H1 (cell line): ENCODE results near the gene CLDN9. TPM values are rescaled to one million over a fixed set of nuclear protein-coding genes. Genes with fewer than 3 reads are reported as not detected.

Source experiments
- CTCF ChIA-PET: fragments of 300-600 bp; sonication (Branson Sonifier 250); formaldehyde crosslinking; loops from one replicate; lab custom pipeline; 2021; ENCODE audit not compliant: partially characterized antibody; lab: Charles Lee
- POLR2A ChIA-PET: fragments of 300-600 bp; sonication (Branson Sonifier 250); formaldehyde crosslinking; loops from one replicate; lab custom pipeline; 2021; ENCODE audit warnings: inconsistent platforms; ENCODE audit not compliant: partially characterized antibody; lab: Charles Lee
- DNase-seq, 2 experiments: peaks; one replicate each; pipeline versions ENCODE4 v3.0.0 to v3.0.0-alpha.2; 2010 to 2022; ENCODE audit warnings: low spot score in 2 of 2, low read depth in 1 of 2, mixed read lengths in 1 of 2
- FAIRE-seq: peaks from 2 replicates; lab custom pipeline; 2011; peaks lifted over from hg19 to GRCh38; lab: Jason Lieb, UNC
- H2AFZ ChIP-seq: 2 replicates; pipeline ENCODE4 v1.8.1; 2012; ENCODE audit warnings: low read length, inconsistent platforms
- H2AK5ac ChIP-seq: 2 replicates; pipeline ENCODE4 v1.6.1; 2013; ENCODE audit warnings: low read depth, low read length
- H2BK120ac ChIP-seq: replicated peaks from 2 replicates; pipeline ENCODE3; 2013; ENCODE audit warnings: low read depth, low read length, inconsistent platforms
- H2BK12ac ChIP-seq: 2 replicates; pipeline ENCODE4 v1.6.1; 2013; ENCODE audit warnings: low read depth, low read length
- H2BK15ac ChIP-seq: 2 replicates; pipeline ENCODE4 v1.6.1; 2013; ENCODE audit warnings: low read length
- H2BK20ac ChIP-seq: 2 replicates; pipeline ENCODE4 v1.6.1; 2013; ENCODE audit warnings: low read length
- H2BK5ac ChIP-seq: 2 replicates; pipeline ENCODE4 v1.6.1; 2013; ENCODE audit warnings: low read depth, low read length
- H3K14ac ChIP-seq: 2 replicates; pipeline ENCODE4 v1.6.1; 2013; ENCODE audit warnings: inconsistent platforms; ENCODE audit not compliant: insufficient read length
- H3K18ac ChIP-seq: 2 replicates; pipeline ENCODE4 v1.6.1; 2013; ENCODE audit warnings: low read length; ENCODE audit errors: extremely low read depth
- H3K23ac ChIP-seq: 2 replicates; pipeline ENCODE4 v1.6.1; 2013; ENCODE audit warnings: inconsistent platforms; ENCODE audit not compliant: insufficient read length
- H3K23me2 ChIP-seq: 2 replicates; pipeline ENCODE4 v1.6.1; 2013; ENCODE audit warnings: low read depth, low read length
- H3K27ac ChIP-seq: 2 replicates; pipeline ENCODE4 v1.6.1; 2011; ENCODE audit warnings: low read depth, low read length, inconsistent platforms
- H3K27me3 ChIP-seq, 4 experiments: replicated peaks in 1 of 4; 1 replicate in 1 of 4; 2 replicates in 3 of 4; pipeline versions ENCODE4 v1.6.1 to v1.8.1; 2011 to 2013; ENCODE audit warnings: low read length in 3 of 4, mild to moderate bottlenecking in 3 of 4, inconsistent platforms in 2 of 4, mixed read lengths in 2 of 4, moderate library complexity in 1 of 4; ENCODE audit not compliant: control insufficient read depth in 3 of 4, insufficient read depth in 3 of 4; ENCODE audit errors: extremely low read depth in 1 of 4
- H3K36me3 ChIP-seq, 4 experiments: 2 replicates each; pipeline versions ENCODE4 v1.6.1 to v1.8.1; 2011 to 2013; ENCODE audit warnings: mild to moderate bottlenecking in 4 of 4, low read length in 3 of 4, moderate library complexity in 2 of 4, control low read depth in 1 of 4, inconsistent platforms in 1 of 4; ENCODE audit not compliant: insufficient read depth in 4 of 4, control insufficient read depth in 2 of 4
- H3K4ac ChIP-seq: replicated peaks from 2 replicates; pipeline ENCODE3; 2013; ENCODE audit warnings: low read length, low read depth, mixed read lengths, inconsistent platforms; ENCODE audit not compliant: insufficient read length
- H3K4me1 ChIP-seq, 4 experiments: replicated peaks in 1 of 4; 1 replicate in 1 of 4; 2 replicates in 3 of 4; pipeline versions ENCODE4 v1.6.1 to v1.8.1; 2011 to 2013; ENCODE audit warnings: low read length in 3 of 4, inconsistent platforms in 2 of 4, mixed read lengths in 1 of 4; ENCODE audit not compliant: insufficient read depth in 4 of 4, control insufficient read depth in 3 of 4
- H3K4me2 ChIP-seq, 2 experiments: 2 replicates each; pipeline versions ENCODE4 v1.6.1 to v1.8.1; 2011 to 2013; ENCODE audit warnings: low read depth in 2 of 2, low read length in 2 of 2, control low read depth in 1 of 2, inconsistent platforms in 1 of 2, mild to moderate bottlenecking in 1 of 2; ENCODE audit not compliant: insufficient read depth in 1 of 2
- H3K4me3 ChIP-seq, 4 experiments: fragments of 200-600, 300-600 bp in 1 of 4; sonication (generic), shearing (Covaris generic), sonication (Bioruptor Twin) in 1 of 4; 2 replicates each; pipeline versions ENCODE4 v1.5.1 to v1.8.1; 2011 to 2016; ENCODE audit warnings: low read length in 4 of 4, low read depth in 3 of 4, control low read depth in 2 of 4, inconsistent platforms in 2 of 4, mild to moderate bottlenecking in 2 of 4, mixed read lengths in 1 of 4, moderate library complexity in 1 of 4; ENCODE audit not compliant: insufficient read depth in 2 of 4; ENCODE audit errors: extremely low read depth in 1 of 4
- H3K56ac ChIP-seq: replicated peaks from 2 replicates; pipeline ENCODE3; 2013; ENCODE audit warnings: low read depth, mild to moderate bottlenecking, mixed read lengths, low read length, inconsistent platforms; ENCODE audit not compliant: insufficient read length
- H3K79me1 ChIP-seq: 2 replicates; pipeline ENCODE4 v1.6.1; 2013; ENCODE audit warnings: low read depth, low read length, control low read depth
- H3K79me2 ChIP-seq, 2 experiments: 2 replicates each; pipeline versions ENCODE4 v1.6.1 to v1.8.1; 2012 to 2013; ENCODE audit warnings: low read length in 2 of 2, mild to moderate bottlenecking in 2 of 2, inconsistent platforms in 1 of 2; ENCODE audit not compliant: insufficient read depth in 2 of 2, control insufficient read depth in 1 of 2
- H3K9ac ChIP-seq, 4 experiments: replicated peaks in 1 of 4; 1 replicate in 1 of 4; 2 replicates in 3 of 4; pipeline versions ENCODE4 v1.6.1 to v1.8.1; 2011 to 2013; ENCODE audit warnings: low read depth in 3 of 4, low read length in 3 of 4, control low read depth in 2 of 4, mild to moderate bottlenecking in 2 of 4, moderate library complexity in 2 of 4, inconsistent platforms in 1 of 4; ENCODE audit errors: extremely low read depth in 1 of 4
- H3K9me3 ChIP-seq, 2 experiments: 2 replicates each; pipeline versions ENCODE4 v1.6.1 to v1.8.1; 2012 to 2013; ENCODE audit warnings: mild to moderate bottlenecking in 2 of 2, moderate library complexity in 2 of 2, control low read depth in 1 of 2, inconsistent platforms in 1 of 2, low read depth in 1 of 2, low read length in 1 of 2, mixed read lengths in 1 of 2; ENCODE audit not compliant: insufficient read depth in 2 of 2
- H4K20me1 ChIP-seq, 2 experiments: replicated peaks in 1 of 2; 2 replicates each; pipeline versions ENCODE3 to v1.8.1; 2011 to 2013; ENCODE audit warnings: inconsistent platforms in 2 of 2, low read length in 2 of 2, mild to moderate bottlenecking in 1 of 2; ENCODE audit not compliant: insufficient read depth in 2 of 2, control insufficient read depth in 1 of 2
- H4K5ac ChIP-seq: 2 replicates; pipeline ENCODE4 v1.6.1; 2013; ENCODE audit warnings: low read length, low read depth, mixed read lengths, inconsistent platforms; ENCODE audit not compliant: insufficient read length
- H4K8ac ChIP-seq: 2 replicates; pipeline ENCODE4 v1.8.0; 2013; ENCODE audit warnings: mild to moderate bottlenecking, moderate library complexity, low read length, inconsistent platforms; ENCODE audit not compliant: insufficient read depth; ENCODE audit errors: extremely low read depth
- H4K91ac ChIP-seq: replicated peaks from 2 replicates; pipeline ENCODE3; 2013; ENCODE audit warnings: low read length, mixed read lengths, inconsistent platforms; ENCODE audit not compliant: insufficient read length
- CTCF ChIP-seq, 3 experiments: IDR thresholded peaks; 1 replicate in 2 of 3; 2 replicates in 1 of 3; pipeline versions ENCODE4 v1.5.1 to v1.6.1; 2011; ENCODE audit warnings: low read length in 3 of 3, mild to moderate bottlenecking in 3 of 3, inconsistent platforms in 2 of 3, low read depth in 1 of 3, moderate library complexity in 1 of 3; ENCODE audit not compliant: insufficient read depth in 1 of 3; ENCODE audit errors: control extremely low read depth in 1 of 3
- POLR2AphosphoS5 ChIP-seq: IDR thresholded peaks from 2 replicates; pipeline ENCODE4 v1.6.1; 2011; ENCODE audit warnings: low read depth, low read length
- WGBS, 2 experiments: shearing (Covaris generic) in 1 of 2; methylation state at CpG; one replicate each; pipeline versions ENCODE4 v1.1.6 to v1.1.7; 2013 to 2015; ENCODE audit warnings: low lambda C conversion rate in 2 of 2, mixed read lengths in 2 of 2, inconsistent platforms in 1 of 2, low coverage in 1 of 2, missing lambda C conversion rate in 1 of 2; ENCODE audit not compliant: insufficient replicate concordance in 2 of 2, insufficient coverage in 1 of 2, insufficient read length in 1 of 2; ENCODE audit errors: extremely low coverage in 1 of 2, missing lambda C conversion rate in 1 of 2; 5-methylcytosine and 5-hydroxymethylcytosine counted together
- polyA plus RNA-seq, 7 experiments: library from polyadenylated mRNA; depleted of rRNA in 3 of 7; stranded (reverse) in 5 of 7; unstranded in 2 of 7; fragments of >200 nt in 5 of 7; fragments of 200-250 nt in 2 of 7; gene quantifications; 1 replicate in 5 of 7; 2 replicates in 1 of 7; 4 replicates in 1 of 7; pipeline versions ENCODE4 v1.2.1 to v1.2.3, GENCODE V29; 2011 to 2013; ENCODE audit warnings: missing spikeins in 2 of 7, mixed read lengths in 2 of 7
- total RNA-seq: library from RNA; stranded (reverse); fragmentation: NEBNext Ultra II Directional; extraction: Animal tissue kit (Norgen Biotek cat#: 25700); gene quantifications from 2 replicates; pipeline ENCODE4 v1.2.1, GENCODE V29; 2021

Gene CLDN9
- total and polyA plus RNA-seq, 2 of the 8 experiments (the other 6 are each of a cell fraction or from before 2014, with no cell fraction given), result 0.60 to 0.89 TPM

GRCh38 chr16:2973605-2974318, 39.0 kb upstream of the CLDN9 start:
- Histone ChIP-seq H3K79me1 (peaks cover 16% of the 10 kb centered on the region), H4K91ac (no peak overlapping the region), H3K23me2 (peaks cover 6% of the 10 kb centered on the region), H2BK120ac (no peak overlapping the region), H2BK5ac (no peak overlapping the region), H3K4ac (no peak overlapping the region), H4K20me1 (peaks cover 30 to 38% of the 10 kb centered on the region in 2 experiments), H3K9me3 (no peaks in the 10 kb centered on the region), H2BK20ac (no peak overlapping the region), H3K56ac (no peak overlapping the region), H3K27me3 (peaks cover 0 to under 1% (median 0%) of the 10 kb centered on the region in 4 experiments; a peak in 2 of 7 replicates), H2AFZ (no peak overlapping the region), H3K79me2 (peaks cover 0 to 2% of the 10 kb centered on the region in 2 experiments; a peak in 1 of 4 replicates), H2AK5ac (no peak overlapping the region), H4K8ac (peak overlapping the region; percentile 11; the same call in 1 of the 2 replicates), H4K5ac (no peak overlapping the region), H3K18ac (no peak overlapping the region), H3K4me3 (no peak overlapping the region), H3K4me2 (no peak overlapping the region), H3K9ac (no peak overlapping the region), H3K36me3 (peaks cover 20 to 46% (median 33%) of the 10 kb centered on the region in 4 experiments), H3K4me1 (peaks cover 0 to 14% (median 6%) of the 10 kb centered on the region in 4 experiments; a peak in 5 of 7 replicates), H2BK12ac (no peak overlapping the region), H3K14ac (no peak overlapping the region), H3K27ac (no peak overlapping the region), H3K23ac (no peak overlapping the region), H2BK15ac (no peak overlapping the region)
- no peak for FAIRE-seq
- DNase-seq, result no peak
- CTCF ChIA-PET, result interaction anchor here (0.9 to 2.8 kb wide), 11 partner anchors 9 to 104 kb away, joined by 3 to 15 read pairs (median 3); partner anchors contain the start of gene KREMEN2
- 98% methylated on average over 16 of the region's 17 CpGs; no CpG with 5 or more reads in 1 of the 2 experiments for WGBS, 2 experiments
- TF ChIP-seq CTCF (IDR thresholded peaks at IDR 0.05; ENCODE audit: control extremely low read depth in 1 of 3, insufficient read depth in 1 of 3, low read depth in 1 of 3, low read length in 3 of 3) (no peak), POLR2AphosphoS5 (peak; percentile 63; the same call in 1 of the 2 replicates)
- POLR2A ChIA-PET, result interaction anchor here (0.7 to 25.4 kb wide), 11 partner anchors 9 to 66 kb away, joined by 3 to 455 read pairs (median 4); partner anchors contain the start of genes CLDN6, HCFC1R1, KREMEN2 and PKMYT1
